Kidney epithelial cell (primary cell): ENCODE measurements around the gene VWF. TPM values are rescaled to one million over a fixed set of nuclear protein-coding genes. Genes with fewer than 3 reads are reported as not detected.
A peak's percentile ranks its signal among the peaks of the same experiment; 100 is the strongest.
"Not testable (repeated sequence)": the region's sequence is repeated elsewhere in the genome, so short reads cannot be mapped to it uniquely, and the experiment has no call there.

ENCODE experiments used
- DNase-seq: peaks from one replicate; pipeline ENCODE4 v3.0.0-alpha.2; 2010; ENCODE audit warnings: low read depth
- H3K27me3 ChIP-seq: 2 replicates; pipeline ENCODE4 v1.6.0; 2011; ENCODE audit warnings: low read length; ENCODE audit not compliant: control insufficient read depth, insufficient read depth
- H3K36me3 ChIP-seq: 2 replicates; pipeline ENCODE4 v1.5.1; 2011; ENCODE audit warnings: low read length; ENCODE audit not compliant: control insufficient read depth, insufficient read depth
- H3K4me3 ChIP-seq: 2 replicates; pipeline ENCODE4 v1.5.1; 2011; ENCODE audit warnings: low read depth, mild to moderate bottlenecking, control low read depth, low read length
- total RNA-seq: library from RNA; depleted of rRNA; stranded (reverse); fragments of >200 nt; gene quantifications from 2 replicates; pipeline ENCODE4 v1.2.3, GENCODE V29; 2015
- TF ChIP-seq, protein P1 (sequence below): IDR thresholded peaks from 2 replicates; pipeline ENCODE4 v1.5.1; 2011; ENCODE audit warnings: mild to moderate bottlenecking, moderate library complexity, low read length, control low read depth, inconsistent platforms; ENCODE audit not compliant: insufficient read depth, poor library complexity, severe bottlenecking

Gene VWF
- total RNA-seq, 1 donor from 2014 or later, result 0.42 TPM

DNA sequence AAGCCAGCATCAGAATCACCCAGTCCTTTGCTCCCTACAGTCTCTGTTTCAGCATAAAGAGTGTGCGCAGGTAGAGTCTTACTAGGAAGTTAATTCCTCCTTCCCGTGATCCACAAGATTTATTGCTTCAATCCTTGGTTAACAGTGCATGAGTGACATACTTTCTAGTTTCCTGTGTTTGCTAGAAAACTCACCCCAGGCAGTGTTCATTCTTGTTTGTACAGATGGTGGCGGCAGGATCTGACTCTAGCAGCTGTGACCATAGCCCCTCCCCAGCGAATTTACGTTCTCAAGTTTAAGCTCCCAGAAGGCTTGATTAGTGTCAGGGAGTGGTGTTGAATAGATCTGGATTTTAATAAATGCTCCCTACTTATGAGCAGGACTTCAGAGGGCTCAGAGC is 103.5 kb downstream of the VWF start:
- peak; percentile 31 for DNase-seq
- Histone ChIP-seq H3K36me3 (no peaks in the 10 kb centered on the region), H3K27me3 (no peaks in the 10 kb centered on the region), H3K4me3 (no peak overlapping the region)
- TF ChIP-seq, protein P1, sequence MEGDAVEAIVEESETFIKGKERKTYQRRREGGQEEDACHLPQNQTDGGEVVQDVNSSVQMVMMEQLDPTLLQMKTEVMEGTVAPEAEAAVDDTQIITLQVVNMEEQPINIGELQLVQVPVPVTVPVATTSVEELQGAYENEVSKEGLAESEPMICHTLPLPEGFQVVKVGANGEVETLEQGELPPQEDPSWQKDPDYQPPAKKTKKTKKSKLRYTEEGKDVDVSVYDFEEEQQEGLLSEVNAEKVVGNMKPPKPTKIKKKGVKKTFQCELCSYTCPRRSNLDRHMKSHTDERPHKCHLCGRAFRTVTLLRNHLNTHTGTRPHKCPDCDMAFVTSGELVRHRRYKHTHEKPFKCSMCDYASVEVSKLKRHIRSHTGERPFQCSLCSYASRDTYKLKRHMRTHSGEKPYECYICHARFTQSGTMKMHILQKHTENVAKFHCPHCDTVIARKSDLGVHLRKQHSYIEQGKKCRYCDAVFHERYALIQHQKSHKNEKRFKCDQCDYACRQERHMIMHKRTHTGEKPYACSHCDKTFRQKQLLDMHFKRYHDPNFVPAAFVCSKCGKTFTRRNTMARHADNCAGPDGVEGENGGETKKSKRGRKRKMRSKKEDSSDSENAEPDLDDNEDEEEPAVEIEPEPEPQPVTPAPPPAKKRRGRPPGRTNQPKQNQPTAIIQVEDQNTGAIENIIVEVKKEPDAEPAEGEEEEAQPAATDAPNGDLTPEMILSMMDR, result no peak

DNA sequence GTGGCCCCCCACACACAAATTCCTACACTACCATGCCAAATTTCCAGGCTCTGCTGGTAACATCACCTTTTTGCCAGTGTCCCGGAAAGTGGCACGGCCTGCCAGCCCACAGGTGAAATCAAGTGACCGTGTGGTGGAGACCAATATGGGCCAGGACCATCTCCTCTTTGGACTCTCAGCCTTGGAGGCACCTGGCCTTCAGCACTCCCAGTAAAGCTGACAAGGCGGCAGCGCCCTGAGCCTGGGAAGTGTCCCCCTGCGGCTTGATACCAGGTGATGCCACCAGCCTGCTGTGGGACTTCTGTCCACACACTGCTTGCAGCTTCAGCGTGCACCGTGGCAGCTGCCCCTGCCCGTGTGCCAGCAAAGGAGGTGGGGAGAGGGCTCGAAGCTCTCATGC is 104.0 kb downstream of the VWF start:
- DNase-seq, H3K4me3 ChIP-seq, H3K27me3 ChIP-seq, H3K36me3 ChIP-seq: not testable (repeated sequence)

DNA sequence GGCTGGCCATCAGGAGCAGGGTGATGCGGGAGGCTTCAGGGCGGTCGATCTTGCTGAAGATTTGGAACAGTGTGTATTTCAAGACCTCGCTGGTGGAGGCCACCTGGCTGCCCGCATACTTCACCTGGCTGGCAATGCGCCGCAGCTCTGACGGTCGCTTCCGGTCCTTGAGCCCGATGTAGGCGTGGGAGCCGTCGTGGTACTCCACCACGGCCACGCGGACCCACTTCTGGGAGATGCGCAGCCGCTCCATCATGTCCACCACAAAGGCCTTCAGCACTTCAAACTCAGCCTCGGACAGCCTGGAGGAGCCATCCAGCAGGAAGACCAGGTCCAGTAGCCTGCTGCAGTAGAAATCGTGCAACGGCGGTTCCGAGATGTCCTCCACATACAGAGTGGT is 105.2 kb downstream of the VWF start:
- H3K27me3 ChIP-seq, H3K4me3 ChIP-seq, H3K36me3 ChIP-seq, DNase-seq: not testable (repeated sequence)

DNA sequence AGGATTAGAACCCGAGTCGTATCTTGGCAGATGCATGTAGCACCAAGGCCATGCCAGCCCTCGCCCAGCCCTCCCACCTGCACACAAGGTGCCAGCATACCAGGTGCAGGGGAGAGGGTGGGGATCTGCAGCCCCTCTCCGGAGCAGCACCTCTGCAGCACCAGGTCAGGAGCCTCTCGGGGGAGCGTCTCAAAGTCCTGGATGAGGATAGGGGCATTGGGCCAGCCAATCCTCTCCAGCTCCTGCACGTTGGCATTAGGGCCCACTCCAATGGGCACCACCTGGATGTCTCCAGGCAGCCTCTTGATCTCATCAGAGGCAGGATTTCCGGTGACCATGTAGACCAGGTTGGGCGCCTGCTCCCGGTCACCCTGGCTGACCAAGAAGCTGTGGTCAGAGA is 106.2 kb downstream of the VWF start:
- Histone ChIP-seq H3K4me3 (no peak overlapping the region), H3K27me3 (no peaks in the 10 kb centered on the region), H3K36me3 (no peaks in the 10 kb centered on the region)
- TF ChIP-seq, protein P1, result no peak
- no peak for DNase-seq

DNA sequence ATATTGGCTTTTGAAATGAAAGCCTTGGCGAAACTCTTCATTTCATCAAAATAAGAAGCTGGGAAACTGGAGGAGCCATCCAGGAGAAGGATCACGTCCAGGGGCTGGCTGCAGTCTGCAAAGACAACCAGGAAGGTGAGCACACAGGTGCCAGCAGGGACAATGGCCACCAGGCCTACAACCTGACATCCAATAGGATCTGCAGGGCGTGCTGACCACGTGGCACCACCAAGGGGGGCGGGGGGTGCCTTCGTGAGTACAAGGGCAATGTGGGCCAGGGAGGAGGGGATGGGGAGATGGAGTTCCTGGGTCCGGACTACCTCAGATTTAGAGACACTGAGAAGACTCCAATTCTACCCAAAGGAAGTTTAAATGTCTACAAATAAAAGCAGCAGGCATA is 107.7 kb downstream of the VWF start:
- TF ChIP-seq, protein P1, result no peak
- Histone ChIP-seq H3K4me3 (no peak overlapping the region), H3K27me3 (no peaks in the 10 kb centered on the region), H3K36me3 (no peaks in the 10 kb centered on the region)
- DNase-seq, result no peak

DNA sequence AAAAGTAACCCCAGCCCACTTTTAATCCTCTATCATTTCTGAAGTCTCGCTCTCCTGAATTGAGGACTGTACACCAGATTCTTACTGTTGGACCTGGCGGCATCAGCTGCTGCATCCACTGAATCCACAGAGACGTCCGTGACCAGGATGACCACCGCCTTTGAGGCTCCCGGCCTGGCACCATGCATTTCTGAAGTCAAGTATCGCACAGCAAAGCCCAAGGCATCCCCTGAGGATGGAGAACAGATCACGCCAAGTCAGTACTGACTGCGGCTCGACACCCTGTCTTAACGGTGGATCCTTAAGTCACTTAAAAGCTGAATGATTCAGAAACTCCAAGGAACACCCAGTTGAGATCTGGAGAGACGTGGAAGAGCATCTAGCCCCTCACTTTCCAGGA is 108.5 kb downstream of the VWF start:
- H3K36me3 ChIP-seq, H3K27me3 ChIP-seq, DNase-seq, H3K4me3 ChIP-seq: not testable (repeated sequence)

DNA sequence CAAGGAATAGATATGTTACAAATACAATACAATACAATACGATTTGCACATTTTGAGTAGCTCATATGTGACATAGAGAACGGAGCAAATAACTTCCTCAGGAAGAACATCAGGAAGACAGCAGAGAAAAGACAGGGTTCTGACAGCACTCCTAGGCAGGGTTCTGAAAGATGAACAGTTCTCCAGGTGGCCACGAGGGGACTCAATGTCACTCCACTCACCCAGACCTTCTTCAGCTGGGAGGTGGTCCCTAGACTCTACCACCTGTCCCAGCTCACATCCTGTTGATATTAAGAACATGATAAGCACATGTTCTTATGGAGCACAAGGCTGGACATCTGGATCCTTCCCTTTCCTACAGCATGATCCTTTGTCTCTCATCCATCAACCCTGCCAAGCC is 109.2 kb downstream of the VWF start:
- not testable (repeated sequence) for H3K27me3 ChIP-seq, DNase-seq, H3K4me3 ChIP-seq, H3K36me3 ChIP-seq

DNA sequence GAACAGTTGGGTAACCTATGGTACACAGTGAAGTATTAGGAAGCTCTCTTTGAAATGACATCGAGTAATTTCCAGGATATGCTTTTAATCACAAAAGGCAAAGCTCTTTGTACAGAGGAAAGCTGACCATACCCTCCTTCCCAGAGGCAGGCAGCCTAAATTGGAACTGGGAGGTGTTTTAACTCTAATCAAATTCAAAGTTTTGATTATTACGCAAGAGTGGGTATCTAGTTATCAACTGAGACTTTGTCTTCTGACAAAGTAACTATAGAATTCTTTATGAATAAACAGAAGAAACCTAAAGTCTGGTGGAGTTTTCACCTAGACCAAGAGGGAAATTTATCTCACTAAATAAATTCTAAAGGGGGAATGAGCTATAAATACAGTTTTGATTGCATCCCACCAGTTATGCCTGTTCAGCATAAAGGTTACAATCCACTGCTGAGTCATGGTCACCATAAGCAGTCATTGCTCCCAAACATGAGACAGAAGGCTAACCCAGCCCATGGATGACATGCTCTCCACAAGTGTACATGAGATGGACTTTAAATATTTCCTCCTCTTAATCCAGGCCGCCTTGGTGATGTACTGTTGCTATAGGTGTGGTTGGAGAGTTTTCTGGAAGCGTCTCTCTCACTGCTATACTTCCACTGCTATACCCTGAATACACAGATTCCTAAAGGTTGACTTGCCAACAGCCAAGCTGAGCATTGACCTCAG is 113.7 kb downstream of the VWF start:
- not testable (repeated sequence) for H3K4me3 ChIP-seq, DNase-seq, H3K27me3 ChIP-seq, H3K36me3 ChIP-seq

DNA sequence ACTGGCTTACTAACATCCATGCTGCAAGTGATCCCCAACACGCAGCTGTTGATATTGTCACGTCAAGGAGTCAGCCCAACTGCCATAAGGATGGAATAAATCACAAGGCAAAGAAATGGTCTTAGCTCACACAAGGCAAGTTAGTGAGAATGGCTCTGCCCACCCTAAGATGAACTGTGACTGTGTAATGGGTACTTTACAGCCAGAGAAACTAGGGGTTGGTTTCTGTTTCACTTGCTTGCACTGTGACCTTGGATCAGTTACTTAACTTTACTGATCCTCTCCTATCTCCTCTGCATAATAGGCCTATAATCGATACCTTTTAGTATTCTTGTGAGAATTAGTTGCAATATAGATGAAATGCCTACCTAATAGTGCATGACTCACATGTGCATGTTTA is 127.2 kb downstream of the VWF start:
- TF ChIP-seq, protein P1, result no peak
- Histone ChIP-seq H3K4me3 (no peak overlapping the region), H3K36me3 (no peaks in the 10 kb centered on the region), H3K27me3 (no peaks in the 10 kb centered on the region)
- no peak for DNase-seq
